Spinal cord (tissue), 10 donors: ENCODE results near the gene CTSL. TPM values are rescaled to one million over a fixed set of nuclear protein-coding genes. Genes with fewer than 3 reads are reported as not detected.

Experiments used
- DNase-seq, 6 donors: peaks; one replicate each; pipeline versions ENCODE4 v3.0.0 to v3.0.0-alpha.2; 2013 to 2015; ENCODE audit warnings: low spot score in 6 of 6, low read depth in 4 of 6
- H3K27ac ChIP-seq: one replicate; pipeline ENCODE4 v1.5.1; 2013; ENCODE audit warnings: low read depth, low read length, control low read depth
- H3K27me3 ChIP-seq: one replicate; pipeline ENCODE4 v1.6.1; 2013; ENCODE audit warnings: low read length; ENCODE audit not compliant: control insufficient read depth, insufficient read depth
- H3K36me3 ChIP-seq: one replicate; pipeline ENCODE4 v1.6.1; 2013; ENCODE audit warnings: low read length; ENCODE audit not compliant: control insufficient read depth, insufficient read depth
- H3K4me1 ChIP-seq: one replicate; pipeline ENCODE4 v1.6.1; 2013; ENCODE audit warnings: low read length; ENCODE audit not compliant: control insufficient read depth, insufficient read depth
- H3K4me3 ChIP-seq: one replicate; pipeline ENCODE4 v1.5.1; 2013; ENCODE audit warnings: low read depth, low read length, control low read depth
- H3K9me3 ChIP-seq: one replicate; pipeline ENCODE4 v1.6.1; 2013; ENCODE audit warnings: low read length; ENCODE audit not compliant: control insufficient read depth, insufficient read depth
- WGBS: methylation state at CpG from one replicate; pipeline ENCODE4 v1.1.5; 2013; ENCODE audit warnings: missing lambda C conversion rate; ENCODE audit not compliant: insufficient coverage; 5-methylcytosine and 5-hydroxymethylcytosine counted together
- long read RNA-seq, 4 donors: transcript quantifications; one replicate each; lab custom pipeline, GENCODE V29; 2026
- polyA plus RNA-seq, 2 donors: library from polyadenylated mRNA; unstranded; fragments of 120-200 nt; gene quantifications; one replicate each; pipeline ENCODE4 v1.2.1, GENCODE V29; 2013; ENCODE audit not compliant: insufficient read length in 2 of 2
- total RNA-seq, 2 donors: library from RNA; depleted of rRNA in 1 of 2; stranded (reverse); fragments of 120-200 nt in 1 of 2; fragments of >200 nt in 1 of 2; gene quantifications; one replicate each; pipeline versions ENCODE4 v1.2.3 to v1.2.4, GENCODE V29; 2013 to 2014
- donor health status: healthy.

The CTSL gene
- total RNA-seq, result 100 to 1,000 TPM in 1 of 2 donors, 10 to 100 TPM in 1; 84.5 to 467 TPM
- 100 to 1,000 TPM in 1 of 2 donors, 10 to 100 TPM in 1; 66.5 to 130 TPM for polyA plus RNA-seq
- long read RNA-seq, donor 1, transcript CTSL-203 (8 exons, 2,177 nt), result major isoform, 19 of 67 reads
- long read RNA-seq, donor 1, transcript CTSL-201 (8 exons, 1,436 nt), result minor isoform, 18 of 67 reads
- long read RNA-seq, donor 1, partial matches to known transcripts, result 20 of 67 reads
- long read RNA-seq, donor 1, other reads (novel, unspliced or antisense), result 7 of 67 reads
- long read RNA-seq, donor 2, partial matches to known transcripts, result 14 of 22 reads
- long read RNA-seq, donor 2, other reads (novel, unspliced or antisense), result 0 of 22 reads
- long read RNA-seq, donor 3, partial matches to known transcripts, result 0 of 6 reads
- long read RNA-seq, donor 3, other reads (novel, unspliced or antisense), result 0 of 6 reads
- long read RNA-seq, donor 4, transcript CTSL-203 (8 exons, 2,177 nt), result major isoform, 11 of 148 reads
- long read RNA-seq, donor 4, transcript CTSL-201 (8 exons, 1,436 nt), result minor isoform, 10 of 148 reads
- long read RNA-seq, donor 4, partial matches to known transcripts, result 117 of 148 reads
- long read RNA-seq, donor 4, other reads (novel, unspliced or antisense), result 10 of 148 reads

DNA sequence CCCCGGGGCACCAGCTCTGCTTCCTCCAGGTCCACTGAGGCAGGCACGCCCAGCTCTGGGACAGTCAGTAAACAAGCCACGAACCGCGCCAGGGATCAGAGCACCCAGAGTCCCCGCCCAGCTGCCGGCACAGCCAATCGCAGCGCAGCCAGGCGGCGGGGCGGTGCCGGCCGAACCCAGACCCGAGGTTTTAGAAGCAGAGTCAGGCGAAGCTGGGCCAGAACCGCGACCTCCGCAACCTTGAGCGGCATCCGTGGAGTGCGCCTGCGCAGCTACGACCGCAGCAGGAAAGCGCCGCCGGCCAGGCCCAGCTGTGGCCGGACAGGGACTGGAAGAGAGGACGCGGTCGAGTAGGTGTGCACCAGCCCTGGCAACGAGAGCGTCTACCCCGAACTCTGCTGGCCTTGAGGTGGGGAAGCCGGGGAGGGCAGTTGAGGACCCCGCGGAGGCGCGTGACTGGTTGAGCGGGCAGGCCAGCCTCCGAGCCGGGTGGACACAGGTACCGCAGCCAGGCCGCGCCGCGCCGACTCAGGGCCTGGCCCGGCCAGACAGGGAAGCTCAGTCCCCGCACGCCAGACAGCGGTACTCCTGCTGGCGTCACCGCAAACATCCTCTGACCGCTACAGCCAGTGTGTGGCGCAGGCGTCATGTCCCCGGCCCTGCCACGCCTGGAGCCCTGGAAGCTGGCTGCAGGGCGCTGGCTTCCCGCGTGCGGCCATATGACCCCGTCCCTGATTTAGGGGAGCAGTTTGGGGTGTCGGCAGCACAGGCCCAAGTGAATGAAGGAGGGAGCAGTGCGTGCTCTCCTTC lies at the start of gene CTSL:
Gene CTSL, plus strand, starts transcription at position 220 of the 810 bp plus-strand sequence. CDS start 1,485 bp downstream, outside the sequence.
- Histone ChIP-seq H3K27me3 (no peaks in the 10 kb centered on the region), H3K4me1 (peaks cover 16% of the 10 kb centered on the region), H3K4me3 (peak within 1 kb of the TSS; percentile 59), H3K27ac (peak within 1 kb of the TSS; percentile 87), H3K9me3 (no peaks in the 10 kb centered on the region), H3K36me3 (peaks cover 8% of the 10 kb centered on the region)
- WGBS, result 0% methylated on average over 67 of the region's 67 CpGs
- DNase-seq, result peak; percentile 57 to 92 (median 70)

DNA sequence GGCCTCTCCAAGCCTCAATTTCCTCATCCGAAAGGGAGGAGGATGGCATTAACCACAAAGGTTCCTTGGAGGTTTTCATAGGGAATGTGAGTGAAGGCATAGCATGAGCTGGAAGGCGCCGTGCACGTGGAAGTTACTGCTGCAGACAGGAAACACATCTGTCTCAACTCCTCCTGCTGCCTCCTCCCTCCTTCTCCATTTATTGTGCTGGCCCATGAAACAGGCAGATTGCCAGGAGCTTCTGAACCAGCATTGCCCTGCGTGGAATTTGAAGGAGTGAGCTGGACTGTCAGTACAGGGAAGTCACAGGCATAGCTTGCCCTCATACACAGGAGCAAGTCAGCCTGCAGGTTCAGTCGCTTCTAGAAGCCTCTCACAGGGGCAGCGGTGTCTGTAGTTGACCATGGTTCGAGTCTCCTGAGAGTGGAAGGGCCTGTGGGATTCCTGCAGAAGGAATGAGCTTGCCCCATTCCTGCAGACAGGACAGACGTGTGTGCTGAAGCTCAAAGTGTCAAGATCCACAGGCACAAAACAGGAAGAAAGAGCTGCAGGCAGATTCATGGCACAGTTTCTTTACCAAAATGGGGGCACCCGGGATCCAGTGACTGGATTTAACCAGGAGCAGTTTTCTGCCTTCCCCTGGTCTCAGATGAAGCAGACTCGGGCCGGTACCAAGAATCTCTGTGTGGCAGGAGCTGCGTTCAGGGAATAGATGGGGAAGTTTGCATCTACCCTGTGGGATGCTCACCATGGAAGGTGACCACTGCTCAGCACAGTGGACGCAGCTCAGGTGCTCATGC lies 48.7 kb upstream of the CTSL start:
- Histone ChIP-seq H3K36me3 (peaks cover 39% of the 10 kb centered on the region), H3K9me3 (no peaks in the 10 kb centered on the region), H3K27me3 (no peaks in the 10 kb centered on the region), H3K4me3 (no peak overlapping the region), H3K4me1 (no peaks in the 10 kb centered on the region), H3K27ac (no peak overlapping the region)
- DNase-seq, result peak in 2 of 6 donors; percentile 37 to 55
- WGBS, result 91% methylated on average over 9 of the region's 14 CpGs

- DNase-seq, result no peak
- no peaks in the 10 kb centered on the region for H3K4me1 ChIP-seq
- H3K27me3 ChIP-seq, result no peaks in the 10 kb centered on the region
- WGBS, result 86% methylated on average over 12 of the region's 17 CpGs
- H3K9me3 ChIP-seq, result no peaks in the 10 kb centered on the region
- H3K27ac ChIP-seq, result no peak overlapping the region
- H3K36me3 ChIP-seq, result peaks cover 38% of the 10 kb centered on the region
- no peak overlapping the region for H3K4me3 ChIP-seq
Measured at GRCh38 chr9:87677776-87678587, 47.9 kb upstream of the CTSL start.

DNA sequence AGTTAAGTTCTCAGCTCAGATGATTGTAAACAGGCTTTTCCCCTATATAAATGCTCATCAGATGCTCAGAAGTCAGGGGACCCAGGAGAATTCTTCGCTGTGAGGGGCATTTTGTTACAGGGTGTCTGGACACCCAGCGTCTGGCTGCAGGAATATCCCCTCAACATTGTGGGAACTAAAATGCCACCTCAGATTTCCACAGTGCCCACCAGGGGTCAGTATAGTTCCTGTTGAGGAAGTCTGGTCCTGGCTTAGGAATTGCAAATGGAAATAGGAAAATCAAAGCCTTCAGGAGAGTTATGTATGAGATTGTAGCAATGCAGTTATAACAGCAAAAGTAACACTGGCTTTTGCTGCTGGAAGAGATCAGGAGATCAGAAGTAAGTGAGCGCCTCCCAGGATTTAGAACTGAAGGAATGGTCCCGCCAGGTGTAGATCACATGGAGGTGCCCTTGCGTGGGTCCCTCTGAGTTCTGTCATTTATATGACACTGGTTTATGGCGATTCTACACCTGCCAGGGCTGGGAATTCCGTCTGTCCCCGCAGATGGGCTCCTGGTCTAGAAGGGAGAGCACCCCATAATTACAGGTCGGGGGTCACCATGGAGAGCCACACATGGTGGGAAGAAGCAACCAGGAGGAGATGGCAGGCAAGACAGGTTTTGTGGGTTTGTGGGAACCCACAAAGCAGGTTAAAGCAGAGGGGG lies 47.1 kb upstream of the CTSL start:
- no peaks in the 10 kb centered on the region for H3K9me3 ChIP-seq
- H3K27ac ChIP-seq, result no peak overlapping the region
- peaks cover 43% of the 10 kb centered on the region for H3K36me3 ChIP-seq
- H3K4me1 ChIP-seq, result no peaks in the 10 kb centered on the region
- no peaks in the 10 kb centered on the region for H3K27me3 ChIP-seq
- no peak overlapping the region for H3K4me3 ChIP-seq
- DNase-seq, result peak; percentile 59 to 96 (median 78)
- WGBS, result 82% methylated on average over 8 of the region's 9 CpGs

DNA sequence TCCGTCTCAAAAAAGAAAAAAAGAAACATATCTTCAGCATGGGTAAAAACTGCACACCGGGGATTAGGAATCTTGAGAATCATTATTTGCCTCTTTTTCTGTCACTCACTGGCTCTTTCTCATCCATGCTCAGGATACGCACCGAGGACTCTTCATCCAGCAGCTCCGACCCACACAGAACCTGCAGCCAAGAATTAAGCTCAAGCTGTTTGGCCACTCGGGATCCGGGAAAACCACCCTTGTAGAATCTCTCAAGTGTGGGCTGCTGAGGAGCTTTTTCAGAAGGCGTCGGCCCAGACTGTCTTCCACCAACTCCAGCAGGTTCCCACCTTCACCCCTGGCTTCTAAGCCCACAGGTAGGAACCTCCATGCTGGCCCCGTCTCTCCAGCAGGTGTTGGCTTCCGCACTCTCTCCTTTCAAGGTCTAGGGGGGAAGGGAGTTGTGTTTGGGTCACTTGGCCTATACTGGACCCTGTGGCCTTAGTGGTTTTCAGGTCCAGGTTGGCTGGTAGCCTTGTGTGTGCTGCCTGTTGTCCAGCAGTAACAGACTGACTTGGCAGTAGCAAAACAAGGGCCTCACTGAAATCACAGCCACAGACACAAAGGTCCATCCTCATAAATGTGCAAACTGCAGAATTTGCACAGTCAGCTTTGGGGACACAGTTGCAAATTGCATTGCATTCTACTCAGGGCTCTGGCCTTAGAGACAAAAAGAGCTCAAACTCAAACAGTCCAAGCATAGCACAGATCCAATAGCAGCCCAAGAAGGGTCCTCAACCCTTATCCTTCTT lies 44.5 kb upstream of the CTSL start:
- Histone ChIP-seq H3K36me3 (peaks cover 48% of the 10 kb centered on the region), H3K9me3 (no peaks in the 10 kb centered on the region), H3K27ac (no peak overlapping the region), H3K4me1 (peaks cover 5% of the 10 kb centered on the region), H3K4me3 (no peak overlapping the region), H3K27me3 (no peaks in the 10 kb centered on the region)
- no peak for DNase-seq
- WGBS, result 98% methylated on average over 8 of the region's 11 CpGs

DNA sequence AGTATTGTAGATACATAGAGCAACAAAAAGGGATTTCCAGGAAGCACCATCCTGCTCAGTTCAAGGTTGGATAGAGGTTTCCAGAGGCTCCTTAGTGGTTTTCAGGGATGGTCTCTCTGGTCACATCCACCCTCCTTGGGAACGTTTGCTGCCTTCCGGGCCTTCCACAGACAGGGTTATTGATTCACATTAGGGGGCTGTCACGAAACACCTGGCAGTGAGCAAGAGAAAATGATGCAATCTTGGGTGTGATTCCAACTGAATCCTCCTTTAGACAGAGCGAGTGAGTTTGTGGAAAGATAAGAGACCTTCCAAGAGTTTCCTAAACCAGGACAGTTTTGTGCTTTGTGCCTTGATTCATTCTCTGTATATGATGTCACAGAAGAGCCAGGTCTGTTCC lies 43.8 kb upstream of the CTSL start:
- 79% methylated on average over 4 of the region's 4 CpGs for WGBS
- Histone ChIP-seq H3K36me3 (peaks cover 46% of the 10 kb centered on the region), H3K9me3 (no peaks in the 10 kb centered on the region), H3K27ac (no peak overlapping the region), H3K4me3 (no peak overlapping the region), H3K27me3 (no peaks in the 10 kb centered on the region), H3K4me1 (peaks cover 7% of the 10 kb centered on the region)
- no peak for DNase-seq

- peaks cover 43% of the 10 kb centered on the region for H3K36me3 ChIP-seq
Measured at GRCh38 chr9:87682618-87683017, 43.3 kb upstream of the CTSL start.

More at GRCh38 chr9:87682618-87683017, 43.3 kb upstream of the CTSL start:
- no peak for DNase-seq
- H3K9me3 ChIP-seq, result no peaks in the 10 kb centered on the region
- H3K4me1 ChIP-seq, result peaks cover 7% of the 10 kb centered on the region
- no peak overlapping the region for H3K4me3 ChIP-seq
- WGBS, result 86% methylated on average over 4 of the region's 4 CpGs
- no peak overlapping the region for H3K27ac ChIP-seq
- H3K27me3 ChIP-seq, result no peaks in the 10 kb centered on the region
